Measurements from ENCODE around the gene CAMK2B. TPM values are rescaled to one million over a fixed set of nuclear protein-coding genes. Genes with fewer than 3 reads are reported as not detected.
"Not testable (repeated sequence)": the region's sequence is repeated elsewhere in the genome, so short reads cannot be mapped to it uniquely, and the experiment has no call there.

Gene CAMK2B
- total RNA-seq, 4 donors from 2014 or later, result 35.3 to 64.8 (median 46.0) TPM

DNA sequence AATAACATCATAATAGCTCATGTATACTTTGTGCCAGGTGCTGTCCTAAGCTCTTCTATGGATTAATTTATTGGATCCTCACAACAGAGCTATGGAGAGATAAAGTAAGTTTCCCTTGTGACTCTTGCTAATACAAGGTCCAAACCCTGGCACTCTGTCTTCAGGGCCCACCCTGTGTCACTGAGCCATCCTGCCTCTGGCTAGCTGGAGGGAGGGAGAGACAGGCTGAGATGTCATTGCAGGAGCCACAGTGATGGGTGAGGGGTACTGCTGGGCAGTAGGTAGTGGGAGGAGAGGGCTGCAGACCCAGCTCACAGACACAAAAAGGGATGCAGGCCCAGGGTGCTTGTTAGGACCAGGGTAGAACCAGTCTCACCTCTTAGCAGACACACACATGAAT is 153.0 kb downstream of the CAMK2B start:
- Histone ChIP-seq H3K27me3 (no peaks in the 10 kb centered on the region), H3K9me3 (no peaks in the 10 kb centered on the region), H3K36me3 (no peaks in the 10 kb centered on the region), H3K4me3 (no peak overlapping the region), H3K27ac (no peak overlapping the region), H3K4me1 (no peaks in the 10 kb centered on the region)
- intact Hi-C loops (cut with DNase I; ENCODE audit: low total_unique reads) (no loop called here), in situ Hi-C loops (cut with MboI; ENCODE audit: low sequenced_read_pairs in 4 of 4) (no loop called here)
- ATAC-seq (no peak), DNase-seq (no peak)
- TF ChIP-seq POLR2A (IDR thresholded peaks at IDR 0.05), result no peak
- TF ChIP-seq, protein P1, sequence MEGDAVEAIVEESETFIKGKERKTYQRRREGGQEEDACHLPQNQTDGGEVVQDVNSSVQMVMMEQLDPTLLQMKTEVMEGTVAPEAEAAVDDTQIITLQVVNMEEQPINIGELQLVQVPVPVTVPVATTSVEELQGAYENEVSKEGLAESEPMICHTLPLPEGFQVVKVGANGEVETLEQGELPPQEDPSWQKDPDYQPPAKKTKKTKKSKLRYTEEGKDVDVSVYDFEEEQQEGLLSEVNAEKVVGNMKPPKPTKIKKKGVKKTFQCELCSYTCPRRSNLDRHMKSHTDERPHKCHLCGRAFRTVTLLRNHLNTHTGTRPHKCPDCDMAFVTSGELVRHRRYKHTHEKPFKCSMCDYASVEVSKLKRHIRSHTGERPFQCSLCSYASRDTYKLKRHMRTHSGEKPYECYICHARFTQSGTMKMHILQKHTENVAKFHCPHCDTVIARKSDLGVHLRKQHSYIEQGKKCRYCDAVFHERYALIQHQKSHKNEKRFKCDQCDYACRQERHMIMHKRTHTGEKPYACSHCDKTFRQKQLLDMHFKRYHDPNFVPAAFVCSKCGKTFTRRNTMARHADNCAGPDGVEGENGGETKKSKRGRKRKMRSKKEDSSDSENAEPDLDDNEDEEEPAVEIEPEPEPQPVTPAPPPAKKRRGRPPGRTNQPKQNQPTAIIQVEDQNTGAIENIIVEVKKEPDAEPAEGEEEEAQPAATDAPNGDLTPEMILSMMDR (IDR thresholded peaks at IDR 0.05 in 4 of 5, conservative IDR thresholded peaks at IDR 0.05 in 1 of 5), result no peak

DNA sequence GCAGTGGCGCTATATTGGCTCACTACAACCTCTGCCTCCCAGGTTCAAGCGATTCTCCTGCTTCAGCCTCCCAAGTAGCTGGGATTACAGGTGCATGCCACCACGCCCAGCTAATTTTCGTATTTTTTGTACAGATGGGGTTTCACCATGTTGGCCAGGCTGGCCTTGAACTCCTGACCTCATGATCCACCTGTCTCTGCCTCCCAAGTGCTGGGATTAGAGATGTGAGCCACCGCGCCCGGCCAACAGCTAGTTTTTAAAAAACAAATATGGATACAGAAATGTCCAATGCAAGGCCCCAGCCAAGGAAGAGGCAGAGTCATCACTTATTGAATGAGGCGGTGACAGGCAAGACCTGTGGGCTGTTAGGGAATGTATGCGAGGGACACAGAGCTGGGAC is 153.5 kb downstream of the CAMK2B start:
- H3K27me3 ChIP-seq; H3K9me3 ChIP-seq; intact Hi-C loops (cut with DNase I; ENCODE audit: low total_unique reads); H3K4me1 ChIP-seq; in situ Hi-C loops (cut with MboI; ENCODE audit: low sequenced_read_pairs in 4 of 4); H3K27ac ChIP-seq; H3K36me3 ChIP-seq; DNase-seq; ATAC-seq; H3K4me3 ChIP-seq: not testable (repeated sequence)

DNA sequence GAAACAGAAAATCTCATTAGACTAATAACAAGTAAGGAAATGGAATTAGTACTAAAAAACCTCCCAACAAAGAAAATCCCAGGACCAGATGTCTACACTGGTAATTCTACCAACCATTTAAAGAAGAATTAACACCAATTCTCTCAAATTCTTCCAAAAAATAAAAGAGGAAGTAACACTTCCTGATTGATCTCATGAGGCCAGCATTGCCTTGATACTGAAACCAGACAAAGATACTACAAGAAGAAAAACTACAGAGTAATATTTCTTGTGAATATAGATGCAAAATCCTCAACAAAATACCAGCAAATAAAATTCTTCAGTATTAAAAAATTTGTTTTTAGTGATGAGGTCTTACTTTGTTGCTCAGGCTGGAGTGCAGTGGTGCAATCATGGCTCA is 157.5 kb downstream of the CAMK2B start:
- H3K36me3 ChIP-seq, result no peaks in the 10 kb centered on the region
- H3K4me3 ChIP-seq, result no peak overlapping the region
- DNase-seq (no peak), ATAC-seq (no peak)
- H3K9me3 ChIP-seq, result no peaks in the 10 kb centered on the region
- intact Hi-C loops (cut with DNase I; ENCODE audit: low total_unique reads) (no loop called here), in situ Hi-C loops (cut with MboI; ENCODE audit: low sequenced_read_pairs in 4 of 4) (no loop called here)
- no peaks in the 10 kb centered on the region for H3K27me3 ChIP-seq
- TF ChIP-seq, protein P1 (IDR thresholded peaks at IDR 0.05 in 4 of 5, conservative IDR thresholded peaks at IDR 0.05 in 1 of 5), result no peak
- no peak for TF ChIP-seq POLR2A (IDR thresholded peaks at IDR 0.05)
- H3K27ac ChIP-seq, result no peak overlapping the region
- no peaks in the 10 kb centered on the region for H3K4me1 ChIP-seq

Other genes with a start within 250 kb of the CAMK2B start
- gene POLM, start 243.1 kb downstream of the CAMK2B start, total RNA-seq, result 10 to 100 TPM; 11.1 to 34.6 (median 17.3) TPM
- 10 to 100 TPM in 2 of 4 donors, 1 to 10 TPM in 2; 5.8 to 23.6 (median 15.9) TPM for gene AEBP1, start 221.2 kb downstream of the CAMK2B start, total RNA-seq
- 10 to 100 TPM; 69.4 to 93.0 (median 77.7) TPM for gene POLD2, start 202.0 kb downstream of the CAMK2B start, total RNA-seq
- 1 to 10 TPM in 1 of 4 donors, not detected in 3; 2.6 TPM for gene MYL7, start 184.3 kb downstream of the CAMK2B start, total RNA-seq
- gene GCK, start 136.2 kb downstream of the CAMK2B start, total RNA-seq, result under 1 TPM in 1 of 4 donors, not detected in 3; 0.33 TPM
- 10 to 100 TPM; 37.9 to 79.5 (median 72.5) TPM for gene YKT6, start 124.6 kb downstream of the CAMK2B start, total RNA-seq
- 10 to 100 TPM; 76.2 to 93.4 (median 77.0) TPM for gene NUDCD3, start 165.1 kb upstream of the CAMK2B start, total RNA-seq
- gene NPC1L1, start 215.7 kb upstream of the CAMK2B start, total RNA-seq, result under 1 TPM in 2 of 4 donors, not detected in 2; 0.04 to 0.07 TPM
- 10 to 100 TPM; 57.7 to 73.2 (median 66.1) TPM for gene DDX56, start 248.3 kb upstream of the CAMK2B start, total RNA-seq

Data from gastrocnemius medialis (tissue), 4 donors.